Loucy (cell line): ENCODE measurements around the gene TANGO2.

Source experiments
- H2AFZ ChIP-seq: fragments of 200-600 bp; sonication (generic); 2 replicates; pipeline ENCODE4 v1.6.0; 2016; ENCODE audit warnings: antibody characterized with exemption, mild to moderate bottlenecking, low read length, moderate library complexity
- H3F3A ChIP-seq: fragments of 200-600 bp; 2 replicates; pipeline ENCODE4 v1.6.0; 2016; ENCODE audit warnings: antibody characterized with exemption, low read depth, mild to moderate bottlenecking
- H3K27me3 ChIP-seq: fragments of 200-600 bp; sonication (generic); 2 replicates; pipeline ENCODE4 v1.6.1; 2014; ENCODE audit warnings: low read length, mild to moderate bottlenecking; ENCODE audit not compliant: insufficient read depth, poor library complexity, severe bottlenecking
- H3K36me3 ChIP-seq: fragments of 200-600 bp; sonication (generic); 2 replicates; pipeline ENCODE4 v1.6.1; 2016; ENCODE audit warnings: low read length; ENCODE audit not compliant: insufficient read depth
- H3K4me1 ChIP-seq: fragments of 200-600 bp; sonication (generic); 2 replicates; pipeline ENCODE4 v1.5.1; 2014; ENCODE audit warnings: low read length, mild to moderate bottlenecking; ENCODE audit not compliant: insufficient read depth, poor library complexity, severe bottlenecking
- H3K4me2 ChIP-seq: fragments of 200-600 bp; sonication (generic); 2 replicates; pipeline ENCODE4 v1.6.0; 2014; ENCODE audit warnings: antibody characterized with exemption, low read length, low read depth, mild to moderate bottlenecking; ENCODE audit not compliant: poor library complexity, severe bottlenecking
- H3K4me3 ChIP-seq: fragments of 200-600 bp; sonication (generic); 2 replicates; pipeline ENCODE4 v1.5.1; 2014; ENCODE audit warnings: low read length, mild to moderate bottlenecking, mixed read lengths; ENCODE audit not compliant: poor library complexity, severe bottlenecking
- H3K79me2 ChIP-seq: fragments of 200-600 bp; sonication (generic); 2 replicates; pipeline ENCODE4 v1.6.1; 2014; ENCODE audit warnings: low read length; ENCODE audit not compliant: insufficient read depth
- H3K9ac ChIP-seq: fragments of 200-600 bp; sonication (generic); 2 replicates; pipeline ENCODE4 v1.6.0; 2014; ENCODE audit warnings: mild to moderate bottlenecking, low read depth, low read length, moderate library complexity; ENCODE audit not compliant: poor library complexity, severe bottlenecking
- H3K9me2 ChIP-seq: fragments of 200-600 bp; sonication (generic); replicated peaks from 2 replicates; pipeline ENCODE4 v1.6.1; 2016; ENCODE audit warnings: low read depth, low read length, mixed read lengths
- H3K9me3 ChIP-seq: fragments of 200-600 bp; sonication (generic); 2 replicates; pipeline ENCODE4 v1.6.1; 2014; ENCODE audit warnings: mild to moderate bottlenecking, antibody characterized with exemption, low read length, low read depth; ENCODE audit not compliant: insufficient read depth
- H4K20me1 ChIP-seq: fragments of 200-600 bp; sonication (generic); 2 replicates; pipeline ENCODE4 v1.6.0; 2014; ENCODE audit warnings: antibody characterized with exemption, low read length, mild to moderate bottlenecking; ENCODE audit not compliant: insufficient read depth, poor library complexity, severe bottlenecking
- CTCF ChIP-seq: fragments of 200-600 bp; sonication (generic); conservative IDR thresholded peaks from 2 replicates; pipeline ENCODE4 v1.5.1; 2014; ENCODE audit warnings: mild to moderate bottlenecking, antibody characterized with exemption, low read length
- EZH2phosphoT487 ChIP-seq: fragments of 200-600 bp; IDR thresholded peaks from 2 replicates; pipeline ENCODE4 v1.6.1; 2018; ENCODE audit warnings: antibody characterized with exemption, mild to moderate bottlenecking, moderate library complexity, borderline replicate concordance

Gene TANGO2

GRCh38 chr22:20094197-20094807 lies 73.4 kb downstream of the TANGO2 start:
- Histone ChIP-seq H3F3A (no peaks in the 10 kb centered on the region), H3K9ac (no peak overlapping the region)
- no peak for TF ChIP-seq CTCF
- TF ChIP-seq EZH2phosphoT487, result no peak

GRCh38 chr22:20095521-20095920 lies 74.6 kb downstream of the TANGO2 start:
- Histone ChIP-seq H3F3A (no peaks in the 10 kb centered on the region), H3K4me3 (no peak overlapping the region), H3K79me2 (peaks cover 38% of the 10 kb centered on the region), H2AFZ (no peak overlapping the region), H3K4me1 (no peaks in the 10 kb centered on the region), H3K9me3 (no peaks in the 10 kb centered on the region), H3K4me2 (no peak overlapping the region), H3K9ac (no peak overlapping the region), H3K36me3 (peaks cover 93% of the 10 kb centered on the region), H4K20me1 (peaks cover 22% of the 10 kb centered on the region), H3K27me3 (no peaks in the 10 kb centered on the region), H3K9me2 (no peaks in the 10 kb centered on the region)
- no peak for TF ChIP-seq EZH2phosphoT487
- TF ChIP-seq CTCF, result no peak

More at GRCh38 chr22:20094197-20094807, 73.4 kb downstream of the TANGO2 start:
- Histone ChIP-seq H3K4me1 (no peaks in the 10 kb centered on the region), H4K20me1 (peaks cover 29% of the 10 kb centered on the region), H2AFZ (no peak overlapping the region), H3K79me2 (peaks cover 42% of the 10 kb centered on the region), H3K4me2 (no peak overlapping the region), H3K9me3 (no peaks in the 10 kb centered on the region), H3K36me3 (peaks cover 94% of the 10 kb centered on the region), H3K4me3 (no peak overlapping the region), H3K9me2 (no peaks in the 10 kb centered on the region), H3K27me3 (no peaks in the 10 kb centered on the region)

- Histone ChIP-seq H3K9me2 (no peaks in the 10 kb centered on the region), H3F3A (no peaks in the 10 kb centered on the region), H3K9me3 (no peaks in the 10 kb centered on the region), H3K9ac (no peak overlapping the region), H3K79me2 (peaks cover 43% of the 10 kb centered on the region), H3K27me3 (no peaks in the 10 kb centered on the region), H3K4me1 (no peaks in the 10 kb centered on the region), H2AFZ (no peak overlapping the region), H3K36me3 (peaks cover 91% of the 10 kb centered on the region), H3K4me3 (no peak overlapping the region), H4K20me1 (peaks cover 24% of the 10 kb centered on the region), H3K4me2 (no peak overlapping the region)
- TF ChIP-seq CTCF (no peak), EZH2phosphoT487 (no peak)
Observed at GRCh38 chr22:20096574-20097420, 75.9 kb downstream of the TANGO2 start.
